GM21723 (cell line): Measurements from ENCODE around the gene CLIP4.
"Not testable (repeated sequence)": the region's sequence is repeated elsewhere in the genome, so short reads cannot be mapped to it uniquely, and the experiment has no call there.

ENCODE experiments used
- ATAC-seq: cut with Tn5 transposase; IDR thresholded peaks from one replicate; pipeline ENCODE4 v1.9.1; 2021; ENCODE audit warnings: mild to moderate bottlenecking, moderate library complexity; ENCODE audit not compliant: unreplicated experiment

Gene CLIP4

DNA sequence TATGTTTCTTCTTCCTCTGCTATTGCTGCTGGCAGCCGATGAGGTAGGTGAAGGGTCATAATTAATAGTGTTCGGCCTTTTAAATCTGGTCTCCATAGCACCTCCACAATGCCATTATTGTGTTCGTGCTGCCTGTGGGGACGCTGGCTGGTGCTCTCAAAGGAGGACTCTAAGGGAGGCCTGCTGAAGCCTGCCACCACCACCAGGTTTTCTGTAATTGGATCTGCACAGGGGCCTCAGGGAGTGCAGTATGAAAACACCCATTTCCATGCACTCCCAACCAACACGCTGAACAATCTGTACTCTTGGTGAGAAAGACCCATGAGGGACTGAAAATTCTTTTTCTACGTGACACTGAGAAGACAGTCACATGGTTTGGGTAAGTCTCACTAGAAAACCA lies 17.6 kb upstream of the CLIP4 start:
- ATAC-seq = no peak

DNA sequence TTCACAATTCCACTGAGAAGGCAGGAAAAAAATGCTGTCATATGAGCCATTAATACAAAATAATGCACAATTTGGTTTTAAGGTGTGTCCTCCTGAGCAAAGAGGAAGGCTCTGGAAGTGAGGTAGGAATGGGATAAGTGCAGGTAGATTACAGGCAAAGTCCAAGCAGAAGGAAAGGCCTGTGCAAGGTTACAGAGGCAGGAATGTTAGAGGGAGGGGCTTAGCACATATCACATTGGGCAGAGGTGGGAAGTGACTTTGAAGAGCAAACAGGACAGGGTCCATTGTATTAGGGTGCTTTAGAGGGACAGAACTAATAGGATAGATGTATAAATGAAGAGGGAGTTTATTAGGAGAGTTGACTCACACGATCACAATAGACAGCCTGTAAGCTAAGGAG lies 14.7 kb upstream of the CLIP4 start:
- no peak for ATAC-seq

DNA sequence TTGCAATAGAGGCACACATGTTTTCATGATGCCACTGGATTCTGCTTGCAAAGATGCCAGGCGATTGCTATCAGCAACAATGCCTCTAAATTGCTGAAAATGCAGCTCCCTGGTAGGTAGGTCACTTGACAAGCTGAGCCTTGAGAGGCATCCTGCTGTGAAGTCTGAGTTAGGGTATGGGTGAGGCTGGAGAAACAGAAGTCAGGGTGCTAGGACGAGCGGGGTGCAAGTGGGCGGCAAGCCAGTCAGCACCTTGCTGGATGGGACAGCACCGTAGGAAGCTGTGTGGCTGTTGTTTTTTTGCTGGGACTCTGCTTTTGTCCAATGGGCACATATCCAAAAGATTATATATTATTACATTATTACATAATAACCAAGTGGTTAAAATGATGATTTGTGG lies 10.5 kb upstream of the CLIP4 start:
- ATAC-seq = no peak

DNA sequence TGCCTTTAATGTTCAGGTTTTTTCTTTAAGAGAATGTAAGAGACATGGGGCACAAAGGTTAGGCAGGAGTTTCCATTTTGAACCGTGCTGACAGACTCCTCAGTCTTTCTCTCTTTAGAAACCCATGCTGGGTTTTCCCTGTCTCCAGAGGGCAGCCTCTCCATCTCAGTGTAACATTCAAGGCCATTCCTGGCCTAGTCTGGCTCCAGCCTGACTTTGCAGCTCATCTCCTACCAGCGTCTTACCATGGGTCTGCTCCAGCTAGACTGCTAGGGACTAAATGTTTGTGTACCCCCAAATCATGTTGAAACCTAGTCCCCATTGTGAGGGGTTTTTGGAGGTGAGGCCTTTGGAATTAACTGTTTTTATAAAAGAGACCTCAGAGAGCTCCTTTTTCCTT lies 9.8 kb upstream of the CLIP4 start:
- ATAC-seq = no peak

DNA sequence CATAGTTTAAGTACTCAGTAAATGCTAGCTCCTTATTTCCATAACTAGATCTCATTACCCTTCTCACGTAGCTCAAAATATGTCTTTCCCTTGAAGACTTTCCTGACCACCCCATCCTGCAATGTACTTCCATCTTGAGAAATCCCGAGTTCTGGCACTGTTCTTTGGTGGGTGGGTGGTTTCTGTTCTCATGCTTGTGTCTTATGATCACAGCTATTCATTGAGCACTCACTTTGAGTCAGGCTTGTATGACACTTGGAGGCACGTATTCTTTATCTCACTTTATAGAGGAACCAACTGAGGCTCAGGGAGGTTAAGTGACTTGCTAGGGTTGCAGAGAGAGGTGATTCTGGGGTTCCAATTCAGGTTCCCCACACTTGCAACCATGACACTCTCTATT lies 9.0 kb upstream of the CLIP4 start:
- ATAC-seq = no peak

DNA sequence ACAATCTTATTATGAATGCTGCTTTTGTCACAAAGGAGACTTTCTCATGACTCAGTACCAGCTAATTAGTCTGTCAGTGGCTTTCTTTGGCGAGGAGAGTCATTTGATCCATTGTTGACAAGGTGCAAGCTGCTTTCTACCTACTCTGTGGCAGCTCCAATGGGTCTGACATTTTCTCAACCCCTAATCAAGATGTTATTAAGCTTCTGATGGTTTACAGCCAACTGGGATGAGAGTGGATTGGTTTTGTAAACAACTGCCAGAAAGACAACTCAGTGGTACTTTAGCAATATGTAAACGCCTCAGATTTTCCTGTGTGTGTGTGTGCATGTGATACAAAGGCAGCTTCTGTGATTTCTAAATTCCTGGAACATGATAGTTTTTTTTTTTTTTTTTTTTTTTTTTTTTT lies 8.2 kb upstream of the CLIP4 start:
- no peak for ATAC-seq

DNA sequence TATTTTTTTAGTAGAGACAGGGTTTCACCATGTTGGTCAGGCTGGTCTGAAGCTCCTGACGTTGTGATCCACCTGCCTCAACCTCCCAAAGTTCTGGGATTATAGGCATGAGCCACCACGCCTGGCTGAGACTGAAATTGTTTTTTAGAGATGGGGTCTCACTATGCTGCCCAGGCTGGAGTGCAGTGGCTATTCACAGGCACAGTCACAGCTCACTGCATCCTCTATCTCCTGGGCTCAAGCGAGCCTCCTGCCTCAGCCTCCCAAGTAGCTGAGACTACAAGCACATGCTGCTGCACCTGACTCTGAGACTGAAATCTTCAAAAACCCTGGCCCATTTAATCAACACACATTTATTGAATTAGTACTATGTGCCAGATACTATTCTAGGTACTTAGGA lies 7.7 kb upstream of the CLIP4 start:
- ATAC-seq = not testable (repeated sequence)

DNA sequence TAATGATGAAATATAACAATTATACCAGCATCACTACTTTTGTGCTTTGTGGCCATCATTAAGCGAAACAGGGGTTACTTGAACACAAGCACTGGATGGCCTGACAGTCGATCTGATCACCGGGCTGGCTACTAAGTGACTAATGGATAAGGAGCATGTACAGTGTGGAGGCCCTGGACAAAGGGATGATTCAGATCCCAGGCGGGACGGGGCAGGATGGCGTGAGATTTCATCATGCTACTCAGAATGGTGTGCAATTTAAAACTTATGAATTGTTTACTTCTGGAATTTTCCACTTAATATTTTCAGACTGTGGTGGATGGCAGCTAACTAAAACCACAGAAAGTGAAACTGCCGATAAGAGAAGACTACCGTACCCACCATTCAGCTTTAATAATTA lies 7.0 kb upstream of the CLIP4 start:
- ATAC-seq = no peak

DNA sequence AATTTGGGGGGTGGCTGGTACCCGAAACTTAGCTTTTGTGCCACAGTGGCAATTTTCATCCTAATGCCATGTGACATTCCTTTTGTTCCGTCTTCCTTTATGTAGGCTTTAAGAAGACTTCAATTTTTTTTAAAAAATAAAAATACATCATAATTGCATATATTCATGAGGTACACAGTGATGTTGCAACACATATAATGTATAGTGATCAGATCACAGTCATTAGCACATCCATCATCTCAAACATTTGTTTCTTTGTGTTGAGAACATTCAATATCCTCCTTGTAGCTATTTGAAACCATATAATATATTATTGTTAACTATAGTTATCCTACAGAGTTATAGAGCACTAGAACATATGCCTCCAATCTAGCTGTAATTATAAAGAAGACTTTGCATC lies 6.0 kb upstream of the CLIP4 start:
- no peak for ATAC-seq

DNA sequence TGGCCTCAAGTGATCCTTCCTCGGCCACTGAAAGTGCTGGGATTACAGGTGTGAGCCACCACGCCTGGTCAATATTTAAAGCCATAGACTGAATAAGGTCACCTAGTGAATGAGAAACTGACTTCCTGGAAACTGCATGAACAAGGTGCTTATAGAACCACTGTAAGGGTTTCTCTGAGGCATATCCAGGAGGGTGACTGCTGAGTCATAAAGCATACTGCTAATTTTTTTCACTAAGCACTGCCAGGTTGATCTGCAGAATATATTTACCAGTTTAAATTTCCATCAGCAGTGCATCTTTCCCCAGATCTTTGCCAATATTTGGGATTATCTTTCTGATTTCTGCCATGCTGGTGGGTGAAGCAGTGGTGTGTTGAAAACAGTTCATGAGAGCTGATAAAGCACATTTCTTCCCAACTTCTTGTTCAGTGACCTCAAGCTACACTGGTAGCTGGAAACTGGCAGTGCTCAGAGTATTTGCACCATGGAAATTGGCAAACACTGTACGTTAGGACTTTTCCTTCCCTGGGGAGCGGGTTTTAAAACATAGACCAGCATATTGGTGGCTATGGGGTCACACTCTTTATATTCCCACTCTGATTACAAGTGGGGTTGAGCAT lies 4.2 kb upstream of the CLIP4 start:
- ATAC-seq = peak; percentile 43

DNA sequence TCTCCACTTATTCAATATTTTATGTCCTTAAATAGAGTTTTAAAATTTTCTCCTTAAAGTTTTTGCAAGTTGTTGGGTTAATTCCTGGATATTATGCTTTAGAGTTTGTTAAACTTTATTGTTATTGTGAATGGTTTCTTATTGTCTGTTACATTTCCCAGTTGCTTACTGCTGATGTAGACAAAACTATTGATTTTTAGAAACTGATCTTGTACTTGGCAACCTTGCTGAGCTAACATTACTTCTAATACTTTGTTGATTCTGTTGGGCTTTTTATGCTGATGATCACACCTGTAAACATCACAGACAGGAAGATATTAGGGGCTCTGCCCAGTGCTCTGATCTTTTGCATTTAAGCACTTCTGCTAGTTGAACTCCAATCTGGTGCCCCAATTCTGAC lies 2.8 kb upstream of the CLIP4 start:
- no peak for ATAC-seq

DNA sequence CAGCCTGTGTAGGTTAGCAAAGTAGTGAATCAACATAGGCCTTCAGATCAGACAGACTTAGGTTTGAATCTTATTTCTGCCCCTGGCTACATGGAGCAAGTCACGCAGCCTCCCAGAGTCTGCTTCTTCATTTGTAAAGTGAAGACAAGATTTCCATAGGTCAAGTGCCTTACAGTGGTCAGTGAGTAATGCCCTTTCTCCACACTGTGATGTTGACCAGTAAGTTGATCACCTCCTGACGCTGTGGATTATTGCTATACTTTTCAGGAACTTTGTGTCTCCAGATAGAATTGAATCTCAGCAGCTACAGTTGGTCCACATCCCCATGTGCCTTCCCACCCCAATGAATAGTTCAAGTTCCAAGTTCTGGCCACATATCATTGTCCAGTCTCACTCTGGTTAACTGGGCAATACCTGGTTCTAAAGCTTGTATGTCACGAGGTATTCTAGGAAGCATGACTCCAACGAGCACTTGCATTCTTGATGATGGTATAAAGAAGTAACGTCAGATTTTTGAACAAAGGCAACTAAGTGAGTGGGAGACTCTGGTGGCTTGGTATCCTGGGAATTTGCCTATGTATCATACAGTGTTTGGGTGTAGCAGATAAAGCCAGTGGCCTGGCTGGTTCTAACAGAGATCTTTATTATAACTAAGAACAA lies 2.1 kb upstream of the CLIP4 start:
- ATAC-seq = no peak

DNA sequence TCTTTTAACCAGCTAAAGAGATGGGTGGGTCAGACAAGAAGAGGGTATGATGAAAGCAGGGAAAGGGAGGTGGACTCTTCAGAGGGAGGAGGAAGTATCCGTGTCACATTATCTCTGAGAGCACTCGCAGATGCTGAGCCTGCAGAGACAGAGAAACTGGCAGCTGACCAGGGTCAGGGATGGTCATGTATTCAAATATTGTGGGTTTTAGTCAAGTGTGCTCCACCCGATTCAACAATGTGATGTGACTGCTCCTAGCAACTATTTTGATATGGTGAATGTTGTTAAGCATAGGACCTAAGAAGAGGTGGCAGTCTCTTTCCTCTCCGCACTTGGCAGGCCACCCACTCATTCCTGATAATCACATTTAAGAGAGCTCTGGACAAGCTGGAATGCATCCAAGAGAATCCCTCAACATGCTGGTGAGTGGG lies 1.3 kb upstream of the CLIP4 start:
- peak; percentile 40 for ATAC-seq

DNA sequence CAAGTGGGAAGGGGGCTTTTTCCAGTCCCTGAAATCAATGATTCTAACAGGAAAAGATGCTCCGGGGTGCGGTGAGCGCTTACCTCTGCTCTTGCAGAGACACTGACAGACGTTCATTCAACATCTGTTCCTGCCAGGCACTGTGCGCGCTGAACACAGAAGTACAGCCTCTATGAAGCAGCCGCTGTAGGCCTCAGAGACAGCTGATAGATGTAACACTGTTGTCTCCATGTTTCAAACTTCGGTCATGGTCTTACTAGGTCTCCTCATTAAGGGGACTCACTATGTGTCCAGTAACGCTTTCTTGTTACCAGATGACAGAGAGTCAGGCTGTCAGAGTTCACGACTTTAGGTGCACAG lies 649 bp upstream of the CLIP4 start:
- ATAC-seq = no peak

DNA sequence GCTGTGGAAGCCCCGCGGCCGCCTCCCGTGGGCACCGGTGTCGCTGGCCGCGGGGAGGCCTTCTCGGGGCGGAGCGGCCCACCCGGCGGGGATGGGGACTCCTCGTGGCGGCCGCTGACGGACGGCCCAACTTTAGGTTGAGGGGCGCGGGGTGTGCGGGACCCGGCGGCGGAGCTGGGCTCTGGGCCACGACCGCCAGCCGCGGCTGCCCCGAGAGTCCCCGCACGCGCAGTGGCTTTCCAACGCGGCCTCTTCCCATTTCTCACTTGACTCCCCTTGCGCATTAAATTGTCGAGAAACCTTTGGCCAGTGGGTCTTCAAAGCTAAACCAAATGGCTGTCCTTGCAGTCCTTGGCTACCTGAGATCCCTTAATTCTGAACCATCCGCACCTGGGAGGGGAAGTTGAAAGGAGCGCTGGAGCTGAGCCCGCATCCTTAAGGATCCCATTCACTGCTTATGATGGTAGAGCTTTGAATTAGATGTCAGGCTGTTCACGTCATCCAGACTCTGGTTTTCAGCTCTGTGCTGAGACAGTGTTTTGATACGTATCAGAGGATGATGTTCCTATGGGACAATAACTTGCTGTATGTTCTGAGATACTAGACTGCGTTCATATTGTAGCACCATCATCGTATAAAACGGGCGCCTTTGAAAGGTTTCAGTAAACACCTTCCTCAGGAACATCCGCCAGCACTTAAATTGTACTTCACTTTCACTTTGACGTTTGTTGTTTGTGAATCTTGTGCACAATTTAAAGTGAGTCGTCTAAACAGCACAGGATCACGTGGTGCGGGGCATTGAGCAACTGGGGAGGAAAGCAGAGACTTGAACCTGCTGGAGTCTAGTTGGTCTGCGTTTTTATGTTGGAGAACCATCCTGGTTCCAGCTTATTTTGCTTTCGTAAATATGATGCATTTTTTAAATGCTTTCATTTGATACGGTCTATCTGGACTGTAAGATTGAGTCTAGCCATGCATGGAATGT lies 874 bp downstream of the CLIP4 start:
- peak; percentile 47 for ATAC-seq

DNA sequence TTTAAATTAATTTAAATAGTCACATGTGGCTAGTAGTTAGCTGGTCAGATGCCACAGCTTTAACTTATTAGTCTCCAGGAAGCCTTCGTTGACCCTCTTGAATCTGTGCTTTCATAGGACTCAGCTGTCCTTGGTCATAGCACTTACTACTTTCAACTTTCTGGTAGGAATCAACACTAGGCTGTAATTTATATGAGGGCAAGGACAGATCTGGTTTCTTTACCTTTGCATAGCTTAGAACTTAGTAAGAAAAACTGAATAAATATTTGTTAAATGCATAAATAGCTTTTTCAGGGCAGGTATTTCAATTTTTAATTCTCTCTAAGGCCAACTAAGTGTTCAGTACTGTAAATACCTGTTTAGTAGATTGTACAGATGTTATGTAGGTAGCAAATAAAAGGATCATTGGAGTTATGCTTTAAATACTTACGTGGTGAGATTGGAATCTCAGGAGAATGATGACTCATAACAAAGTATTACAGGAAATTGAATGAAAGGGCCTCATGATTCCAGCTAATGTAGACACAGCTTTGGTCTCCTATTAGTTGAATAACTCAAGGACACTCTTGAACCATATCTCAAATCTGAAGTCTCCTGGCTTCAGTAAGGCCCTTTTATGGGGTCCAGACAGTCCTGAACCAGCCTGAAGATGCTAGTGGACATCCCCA lies 2.6 kb downstream of the CLIP4 start:
- no peak for ATAC-seq

DNA sequence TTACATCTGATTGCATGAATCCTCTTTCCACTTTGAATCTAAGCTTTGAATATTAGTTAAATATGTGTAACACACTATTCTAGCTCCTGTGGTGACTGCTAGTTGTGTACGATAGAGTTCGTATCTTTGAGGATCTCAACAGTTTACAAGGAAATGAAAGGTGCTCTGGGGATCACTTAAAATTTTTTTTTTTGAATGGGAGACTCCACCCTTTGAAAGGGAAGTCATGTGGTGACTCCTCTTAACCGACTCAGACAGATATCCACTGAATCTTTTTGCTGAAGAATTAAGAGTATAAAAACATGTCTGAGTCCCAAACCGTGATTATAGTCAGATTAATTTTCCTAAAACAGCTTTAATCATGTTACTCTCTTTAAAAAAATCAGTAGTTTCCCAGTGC lies 4.0 kb downstream of the CLIP4 start:
- no peak for ATAC-seq

DNA sequence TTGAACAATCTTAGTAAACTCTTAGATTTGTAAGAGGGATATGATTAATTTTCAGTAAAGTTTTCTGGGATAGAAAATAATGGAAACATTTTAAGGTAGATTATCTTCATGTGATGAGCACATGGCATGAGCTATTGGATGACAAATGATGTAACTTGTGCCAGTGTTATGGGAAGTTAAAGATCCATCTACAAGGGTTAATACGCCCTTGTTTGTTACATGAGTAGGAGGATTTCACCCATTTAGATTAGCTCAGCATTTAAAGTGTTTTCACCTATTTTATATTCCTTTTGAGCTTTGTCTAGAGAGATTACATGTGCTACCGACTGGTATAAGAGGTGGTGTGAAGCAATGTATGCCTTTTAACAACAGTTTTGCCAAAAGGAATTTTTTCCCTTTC lies 5.6 kb downstream of the CLIP4 start:
- no peak for ATAC-seq

DNA sequence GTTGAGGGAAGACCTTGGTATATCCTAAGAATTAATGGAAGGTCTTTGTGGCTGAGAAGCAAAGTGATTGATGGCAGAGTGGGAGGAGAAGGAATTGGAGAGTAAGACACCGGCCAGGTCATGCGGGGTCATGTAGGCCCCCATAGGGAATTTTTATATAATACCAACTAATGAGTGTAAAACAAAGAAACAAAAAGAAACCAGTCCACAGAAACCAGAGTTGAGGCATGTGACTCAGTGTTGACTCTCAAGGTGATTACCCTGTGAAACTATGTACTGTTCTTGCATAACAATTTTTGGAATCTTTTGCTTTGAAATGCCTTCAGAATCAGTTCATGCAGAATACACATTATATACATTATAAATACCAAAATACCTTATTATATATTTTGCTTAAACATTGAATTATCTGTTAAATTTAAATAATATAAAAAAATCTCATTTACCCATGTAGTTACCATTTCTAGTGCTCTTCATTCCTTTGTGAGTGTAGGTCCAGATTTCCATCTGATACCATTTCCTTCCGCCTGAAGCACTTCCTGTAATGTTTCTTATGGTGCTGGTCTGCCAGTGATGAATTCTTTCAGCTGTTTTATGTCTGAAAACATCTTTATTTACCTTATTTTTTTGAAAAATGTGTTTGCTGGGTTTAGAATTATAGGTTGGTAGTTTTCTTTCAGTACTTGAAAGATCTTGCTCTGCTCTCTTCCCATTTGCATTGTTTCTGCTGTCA lies 8.6 kb downstream of the CLIP4 start:
- no peak for ATAC-seq

DNA sequence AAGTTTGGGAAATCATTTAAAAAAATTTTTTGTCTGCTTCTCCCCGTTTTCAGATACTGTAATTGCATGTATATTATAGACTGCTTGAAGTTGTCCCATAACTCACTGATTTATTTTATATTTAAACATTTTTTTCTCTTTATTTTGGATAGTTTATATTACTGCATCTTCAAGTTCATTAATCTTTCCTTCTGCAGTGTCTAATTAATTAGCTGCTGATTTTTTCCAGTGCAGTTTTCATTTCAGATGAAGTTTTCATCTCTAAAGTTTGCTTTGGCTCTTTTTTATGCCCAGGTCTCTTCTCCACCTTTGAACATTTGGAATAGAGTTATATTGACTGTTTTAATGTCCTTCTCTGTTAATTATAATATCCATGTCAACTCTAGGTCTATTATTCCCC lies 9.3 kb downstream of the CLIP4 start:
- no peak for ATAC-seq
